Tibial artery (tissue), 4 donors: ENCODE data around the gene KCNA2.

Experiments
- DNase-seq, 2 donors: peaks; one replicate each; pipeline ENCODE4 v3.0.0-alpha.2; 2019
- H3K27ac ChIP-seq, 2 donors: fragments of 200-600 bp; sonication (generic) in 1 of 2; 1 replicate in 1 of 2; 2 replicates in 1 of 2; pipeline ENCODE4 v1.5.1; 2018 to 2019; ENCODE audit warnings: mild to moderate bottlenecking in 1 of 2
- H3K27me3 ChIP-seq, 2 donors: fragments of 200-600 bp; sonication (generic) in 1 of 2; one replicate each; pipeline versions ENCODE4 v1.5.1 to v1.6.0; 2016 to 2019
- H3K36me3 ChIP-seq, 3 donors: fragments of 200-600 bp; sonication (generic) in 2 of 3; one replicate each; pipeline ENCODE4 v1.5.1; 2016 to 2019; ENCODE audit warnings: mild to moderate bottlenecking in 2 of 3
- H3K4me1 ChIP-seq, 4 donors: fragments of 200-600 bp; sonication (generic) in 2 of 4; 1 replicate in 3 of 4; 2 replicates in 1 of 4; pipeline ENCODE4 v1.5.1; 2016 to 2019
- H3K4me3 ChIP-seq, 2 donors: fragments of 200-600 bp; sonication (generic) in 1 of 2; 1 replicate in 1 of 2; 2 replicates in 1 of 2; pipeline ENCODE4 v1.5.1; 2018 to 2019; ENCODE audit warnings: mild to moderate bottlenecking in 2 of 2
- H3K9me3 ChIP-seq, 3 donors: fragments of 200-600 bp; sonication (generic) in 1 of 3; one replicate each; pipeline ENCODE4 v1.5.1; 2016 to 2019
- intact Hi-C: fragments of 100-400 bp; cut with DNase I; formaldehyde crosslinking; loops from one replicate; pipeline ENCODE4 v1.15.0; 2023; ENCODE audit warnings: low total_unique reads
- TF ChIP-seq, protein P1 (sequence below), 2 experiments: fragments of 200-600 bp in 1 of 2; fragments of 450-650 bp in 1 of 2; IDR thresholded peaks; one replicate each; pipeline ENCODE4 v1.5.1; 2017 to 2019; ENCODE audit warnings: antibody characterized with exemption in 2 of 2, mild to moderate bottlenecking in 1 of 2, moderate library complexity in 1 of 2

The KCNA2 gene

DNA sequence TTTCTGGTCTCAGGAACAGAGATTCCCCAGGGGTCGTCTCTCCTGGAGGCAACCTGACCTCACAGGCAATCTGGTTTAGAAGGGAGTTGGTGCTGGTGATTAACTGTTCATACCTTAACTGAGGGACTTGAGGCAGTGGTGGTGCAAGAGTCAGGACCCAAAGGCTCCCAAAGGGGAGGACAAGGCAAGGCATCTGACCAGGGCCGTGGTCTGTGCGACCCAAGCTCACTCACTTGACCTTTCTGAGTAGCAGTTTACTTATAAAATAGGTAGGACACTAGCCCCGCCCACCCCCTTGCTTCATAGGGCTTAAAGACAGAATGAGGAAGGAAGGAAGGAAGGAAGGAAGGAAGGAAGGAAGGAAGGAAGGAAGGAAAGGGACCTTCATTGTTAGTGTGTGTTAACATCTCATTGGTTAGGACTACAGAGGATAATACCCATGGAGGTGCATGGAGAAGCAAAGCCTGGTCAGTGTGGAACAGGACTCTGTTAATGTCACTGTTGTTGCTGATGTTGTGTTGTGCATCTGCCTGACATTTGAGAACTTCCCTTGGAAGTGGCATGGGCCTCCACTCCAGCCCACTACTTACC, 4.6 kb upstream of the KCNA2 start:
- H3K36me3 ChIP-seq = no peaks in the 10 kb centered on the region
- peaks cover 0 to 64% of the 10 kb centered on the region in 2 donors for H3K27me3 ChIP-seq
- H3K27ac ChIP-seq = no peak overlapping the region
- H3K4me1 ChIP-seq = peaks cover 0 to 24% (median 12%) of the 10 kb centered on the region in 4 donors
- intact Hi-C loops = loop anchor here (10.0 kb wide), 1 partner anchor 56 kb away; no protein-coding TSS in a partner anchor
- TF ChIP-seq, protein P1, sequence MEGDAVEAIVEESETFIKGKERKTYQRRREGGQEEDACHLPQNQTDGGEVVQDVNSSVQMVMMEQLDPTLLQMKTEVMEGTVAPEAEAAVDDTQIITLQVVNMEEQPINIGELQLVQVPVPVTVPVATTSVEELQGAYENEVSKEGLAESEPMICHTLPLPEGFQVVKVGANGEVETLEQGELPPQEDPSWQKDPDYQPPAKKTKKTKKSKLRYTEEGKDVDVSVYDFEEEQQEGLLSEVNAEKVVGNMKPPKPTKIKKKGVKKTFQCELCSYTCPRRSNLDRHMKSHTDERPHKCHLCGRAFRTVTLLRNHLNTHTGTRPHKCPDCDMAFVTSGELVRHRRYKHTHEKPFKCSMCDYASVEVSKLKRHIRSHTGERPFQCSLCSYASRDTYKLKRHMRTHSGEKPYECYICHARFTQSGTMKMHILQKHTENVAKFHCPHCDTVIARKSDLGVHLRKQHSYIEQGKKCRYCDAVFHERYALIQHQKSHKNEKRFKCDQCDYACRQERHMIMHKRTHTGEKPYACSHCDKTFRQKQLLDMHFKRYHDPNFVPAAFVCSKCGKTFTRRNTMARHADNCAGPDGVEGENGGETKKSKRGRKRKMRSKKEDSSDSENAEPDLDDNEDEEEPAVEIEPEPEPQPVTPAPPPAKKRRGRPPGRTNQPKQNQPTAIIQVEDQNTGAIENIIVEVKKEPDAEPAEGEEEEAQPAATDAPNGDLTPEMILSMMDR (IDR thresholded peaks at IDR 0.05) = no peak
- H3K9me3 ChIP-seq = no peaks in the 10 kb centered on the region
- no peak overlapping the region for H3K4me3 ChIP-seq
- no peak for DNase-seq

DNA sequence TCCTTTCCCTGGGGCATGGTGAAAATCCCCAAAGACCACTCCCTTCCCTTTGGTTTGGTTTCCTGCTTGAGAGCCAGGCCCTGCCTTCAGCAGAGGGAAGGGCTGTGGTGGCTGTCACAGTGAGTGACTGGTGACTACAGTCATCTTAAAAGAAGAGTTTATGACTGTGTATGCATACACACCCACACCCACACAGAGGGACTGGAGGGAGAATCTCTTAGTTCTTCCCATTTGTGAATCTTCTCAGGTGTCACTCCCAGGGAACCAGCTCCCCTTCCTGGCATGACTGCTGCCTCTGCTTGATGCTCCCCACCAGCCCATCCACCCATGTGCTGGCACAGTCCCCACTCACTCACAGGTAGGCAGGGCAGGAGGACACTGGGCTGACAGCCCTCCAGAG, 3.9 kb upstream of the KCNA2 start:
- H3K36me3 ChIP-seq = no peaks in the 10 kb centered on the region
- H3K9me3 ChIP-seq = no peaks in the 10 kb centered on the region
- intact Hi-C loops = loop anchor here (10.0 kb wide), 1 partner anchor 55 kb away; no protein-coding TSS in a partner anchor
- DNase-seq = no peak
- peaks cover 0 to 60% of the 10 kb centered on the region in 2 donors for H3K27me3 ChIP-seq
- no peak overlapping the region for H3K4me3 ChIP-seq
- H3K27ac ChIP-seq = no peak overlapping the region
- peaks cover 0 to 29% (median 15%) of the 10 kb centered on the region in 4 donors for H3K4me1 ChIP-seq
- TF ChIP-seq, protein P1 (IDR thresholded peaks at IDR 0.05) = no peak

DNA sequence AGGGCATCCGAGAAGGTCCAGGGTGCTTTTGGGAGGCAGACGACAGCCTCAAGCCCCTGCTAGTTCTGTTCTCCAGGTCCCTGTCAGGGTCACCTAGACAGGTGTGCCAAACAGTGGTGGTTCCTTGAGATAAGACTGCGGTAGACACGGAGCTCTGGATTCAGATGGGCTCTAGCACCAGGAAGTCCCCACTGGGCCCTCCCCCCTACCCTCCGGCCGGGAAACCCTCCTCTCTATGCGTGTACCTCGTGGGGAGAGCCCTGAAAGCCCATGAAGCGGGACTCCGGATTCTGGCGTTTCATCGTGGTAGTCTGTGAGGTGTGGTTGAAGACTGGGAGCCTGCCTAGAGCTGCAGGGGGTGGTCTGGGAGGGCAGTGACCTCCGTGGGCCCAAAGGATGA, 2.1 kb upstream of the KCNA2 start:
- no peaks in the 10 kb centered on the region for H3K9me3 ChIP-seq
- H3K36me3 ChIP-seq = no peaks in the 10 kb centered on the region
- H3K27me3 ChIP-seq = peaks cover 0 to 60% of the 10 kb centered on the region in 2 donors
- TF ChIP-seq, protein P1 (IDR thresholded peaks at IDR 0.05) = no peak
- peaks cover 0 to 29% (median 15%) of the 10 kb centered on the region in 4 donors for H3K4me1 ChIP-seq
- intact Hi-C loops = no loop called here
- DNase-seq = no peak
- H3K4me3 ChIP-seq = no peak overlapping the region
- H3K27ac ChIP-seq = no peak overlapping the region

DNA sequence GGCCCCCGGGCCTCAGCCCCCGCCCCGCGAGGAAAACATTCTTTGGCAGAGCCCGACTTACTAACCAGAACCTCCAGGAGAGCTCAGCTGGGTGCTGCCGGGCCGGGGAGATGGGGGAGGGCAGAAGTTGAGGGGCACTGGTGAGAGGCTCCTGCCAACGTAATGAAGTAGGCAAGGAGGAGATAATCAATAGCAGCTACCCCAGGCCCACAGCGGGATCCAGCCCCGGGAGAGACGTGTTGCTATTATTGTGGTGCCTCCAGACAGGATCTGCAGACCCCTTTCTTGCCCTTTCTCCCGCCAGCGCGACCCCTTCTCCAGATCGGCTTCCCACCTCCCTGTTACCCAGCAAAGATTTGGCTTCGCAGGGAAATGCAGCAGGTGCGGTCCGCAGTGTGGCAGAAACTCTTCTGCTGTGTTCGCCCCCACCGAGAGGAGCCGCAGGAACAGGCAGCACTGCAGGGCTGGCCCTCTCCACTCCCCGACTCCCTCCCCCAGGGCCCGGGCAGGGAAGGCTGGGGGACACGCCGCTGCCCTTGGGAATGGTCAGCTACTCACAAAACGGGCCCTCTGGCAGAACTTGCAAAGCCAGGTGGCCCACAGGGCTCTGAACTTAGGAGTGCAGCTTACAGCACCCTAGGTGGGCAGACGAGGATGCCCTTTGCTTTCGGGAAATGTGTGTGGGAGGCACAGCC, 1.5 kb upstream of the KCNA2 start:
- intact Hi-C loops = no loop called here
- no peak overlapping the region for H3K27ac ChIP-seq

DNA sequence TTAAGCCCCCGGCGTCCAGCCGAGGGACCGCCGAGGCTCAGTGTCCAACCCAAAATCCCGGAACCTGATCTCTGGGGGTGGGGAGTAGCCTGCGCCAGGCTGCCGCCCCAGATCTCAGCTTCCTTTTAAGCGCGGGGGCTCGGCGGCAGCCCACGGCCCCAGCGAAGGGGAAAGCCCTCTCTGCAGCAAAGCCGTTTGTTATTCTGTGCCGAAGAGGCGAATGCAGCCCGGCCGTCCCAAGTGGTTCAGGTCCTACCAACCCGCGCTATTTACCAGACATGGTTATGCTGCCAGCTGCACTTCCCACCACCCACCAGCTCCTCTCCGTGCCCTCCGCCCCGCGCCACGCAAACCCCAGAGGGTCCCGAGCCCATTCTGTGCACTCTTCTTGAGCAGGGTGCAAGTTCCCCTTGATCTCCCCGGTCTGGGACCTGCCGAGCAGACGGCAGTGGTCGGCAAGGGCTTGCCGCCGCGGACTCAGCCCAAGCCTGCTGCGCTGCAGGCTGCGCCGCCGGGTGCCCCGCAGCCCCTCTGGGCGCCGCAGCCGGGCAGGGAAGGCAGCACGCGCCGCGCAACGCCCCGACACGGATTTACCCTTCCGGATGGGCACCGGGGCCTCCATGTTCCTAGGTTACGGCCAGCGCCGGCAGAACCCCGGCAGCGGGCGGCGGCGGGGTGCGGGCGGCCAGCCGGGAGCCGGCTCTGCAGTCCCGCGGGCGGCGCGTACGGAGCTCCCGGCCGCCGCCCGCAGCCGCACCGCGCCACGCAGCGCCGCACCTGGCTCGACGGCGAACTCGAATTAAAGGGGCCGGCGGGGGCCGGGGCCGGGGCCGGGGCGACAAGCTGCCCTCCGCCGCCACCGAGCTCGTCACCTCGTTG, 738 bp upstream of the KCNA2 start:
- Histone ChIP-seq H3K4me1 (peaks cover 0 to 29% (median 15%) of the 10 kb centered on the region in 4 donors), H3K9me3 (no peaks in the 10 kb centered on the region), H3K36me3 (no peaks in the 10 kb centered on the region), H3K27ac (peak overlapping the region; percentile 57 to 69), H3K27me3 (peaks cover 0 to 54% of the 10 kb centered on the region in 2 donors), H3K4me3 (peak overlapping the region; percentile 58 to 67)
- intact Hi-C loops = no loop called here
- no peak for DNase-seq
- TF ChIP-seq, protein P1 (IDR thresholded peaks at IDR 0.05) = no peak

More for the DNA sequence above, 1.5 kb upstream of the KCNA2 start:
- TF ChIP-seq, protein P1 (IDR thresholded peaks at IDR 0.05) = no peak
- peaks cover 0 to 29% (median 15%) of the 10 kb centered on the region in 4 donors for H3K4me1 ChIP-seq
- no peaks in the 10 kb centered on the region for H3K36me3 ChIP-seq
- no peak for DNase-seq
- no peaks in the 10 kb centered on the region for H3K9me3 ChIP-seq
- H3K4me3 ChIP-seq = peak overlapping the region; percentile 58 to 67
- peaks cover 0 to 61% of the 10 kb centered on the region in 2 donors for H3K27me3 ChIP-seq
